ENCODE data around the gene HLA-DPA1.

Gene HLA-DPA1

GRCh38 chr6:33017018-33017417 lies 56.4 kb downstream of the HLA-DPA1 start:
- H3K27me3 ChIP-seq (ENCODE audit: insufficient read depth, low read length, poor library complexity, severe bottlenecking), result no peaks in the 10 kb centered on the region
- no peaks in the 10 kb centered on the region for H4K20me1 ChIP-seq (ENCODE audit: insufficient read depth, low read length, poor library complexity, severe bottlenecking)
- no peak overlapping the region for H3K9ac ChIP-seq (ENCODE audit: low read depth, low read length, poor library complexity, severe bottlenecking)
- H3K4me3 ChIP-seq (ENCODE audit: low read length, poor library complexity, severe bottlenecking), result no peak overlapping the region
- H3K9me3 ChIP-seq (ENCODE audit: insufficient read depth, low read depth, low read length), result no peaks in the 10 kb centered on the region
- no peaks in the 10 kb centered on the region for H3F3A ChIP-seq (ENCODE audit: low read depth)
- H2AFZ ChIP-seq (ENCODE audit: low read length), result no peak overlapping the region; the same call in 1 of the 2 replicates
- H3K79me2 ChIP-seq (ENCODE audit: insufficient read depth, low read length), result no peaks in the 10 kb centered on the region
- H3K4me1 ChIP-seq (ENCODE audit: insufficient read depth, low read length, poor library complexity, severe bottlenecking), result peaks cover 9% of the 10 kb centered on the region
- no peak overlapping the region for H3K4me2 ChIP-seq (ENCODE audit: low read depth, low read length, poor library complexity, severe bottlenecking)
- H3K36me3 ChIP-seq (ENCODE audit: insufficient read depth, low read length), result no peaks in the 10 kb centered on the region
- TF ChIP-seq EZH2phosphoT487 (IDR thresholded peaks at IDR 0.05; ENCODE audit: borderline replicate concordance) (no peak), CTCF (conservative IDR thresholded peaks at IDR 0.05; ENCODE audit: low read length) (no peak)
- H3K9me2 ChIP-seq (replicated peaks; ENCODE audit: low read depth, low read length), result no peaks in the 10 kb centered on the region

GRCh38 chr6:33015798-33016197 lies 57.7 kb downstream of the HLA-DPA1 start:
- Histone ChIP-seq H3K79me2 (ENCODE audit: insufficient read depth, low read length) (no peaks in the 10 kb centered on the region), H2AFZ (ENCODE audit: low read length) (no peak overlapping the region), H3K9ac (ENCODE audit: low read depth, low read length, poor library complexity, severe bottlenecking) (no peak overlapping the region), H3K27me3 (ENCODE audit: insufficient read depth, low read length, poor library complexity, severe bottlenecking) (no peaks in the 10 kb centered on the region), H3K4me1 (ENCODE audit: insufficient read depth, low read length, poor library complexity, severe bottlenecking) (peaks cover 9% of the 10 kb centered on the region), H3K36me3 (ENCODE audit: insufficient read depth, low read length) (no peaks in the 10 kb centered on the region), H3K9me2 (replicated peaks; ENCODE audit: low read depth, low read length) (no peaks in the 10 kb centered on the region), H3F3A (ENCODE audit: low read depth) (no peaks in the 10 kb centered on the region), H3K4me2 (ENCODE audit: low read depth, low read length, poor library complexity, severe bottlenecking) (no peak overlapping the region), H4K20me1 (ENCODE audit: insufficient read depth, low read length, poor library complexity, severe bottlenecking) (no peaks in the 10 kb centered on the region), H3K4me3 (ENCODE audit: low read length, poor library complexity, severe bottlenecking) (no peak overlapping the region), H3K9me3 (ENCODE audit: insufficient read depth, low read depth, low read length) (no peaks in the 10 kb centered on the region)
- no peak for TF ChIP-seq CTCF (conservative IDR thresholded peaks at IDR 0.05; ENCODE audit: low read length)
- TF ChIP-seq EZH2phosphoT487 (IDR thresholded peaks at IDR 0.05; ENCODE audit: borderline replicate concordance), result no peak

- Histone ChIP-seq H3F3A (ENCODE audit: low read depth) (no peaks in the 10 kb centered on the region), H3K27me3 (ENCODE audit: insufficient read depth, low read length, poor library complexity, severe bottlenecking) (no peaks in the 10 kb centered on the region)
Observed at GRCh38 chr6:33014841-33015634, 58.4 kb downstream of the HLA-DPA1 start.

More at GRCh38 chr6:33014841-33015634, 58.4 kb downstream of the HLA-DPA1 start:
- Histone ChIP-seq H3K4me2 (ENCODE audit: low read depth, low read length, poor library complexity, severe bottlenecking) (no peak overlapping the region), H3K36me3 (ENCODE audit: insufficient read depth, low read length) (no peaks in the 10 kb centered on the region), H4K20me1 (ENCODE audit: insufficient read depth, low read length, poor library complexity, severe bottlenecking) (no peaks in the 10 kb centered on the region), H3K9ac (ENCODE audit: low read depth, low read length, poor library complexity, severe bottlenecking) (no peak overlapping the region), H3K4me3 (ENCODE audit: low read length, poor library complexity, severe bottlenecking) (no peak overlapping the region), H3K9me3 (ENCODE audit: insufficient read depth, low read depth, low read length) (no peaks in the 10 kb centered on the region), H2AFZ (ENCODE audit: low read length) (no peak overlapping the region), H3K4me1 (ENCODE audit: insufficient read depth, low read length, poor library complexity, severe bottlenecking) (peaks cover 9% of the 10 kb centered on the region), H3K9me2 (replicated peaks; ENCODE audit: low read depth, low read length) (no peaks in the 10 kb centered on the region), H3K79me2 (ENCODE audit: insufficient read depth, low read length) (no peaks in the 10 kb centered on the region)
- TF ChIP-seq CTCF (conservative IDR thresholded peaks at IDR 0.05; ENCODE audit: low read length), result peak; percentile 78
- no peak for TF ChIP-seq EZH2phosphoT487 (IDR thresholded peaks at IDR 0.05; ENCODE audit: borderline replicate concordance)
